ENCODE data around the gene FHIT. TPM values are rescaled to one million over a fixed set of nuclear protein-coding genes. Genes with fewer than 3 reads are reported as not detected.

Gene FHIT
- total RNA-seq, 1 donor from 2014 or later, result 16.1 TPM

GRCh38 chr3:60125686-60126085, 1125.6 kb downstream of the FHIT start:
- peaks cover 8% of the 10 kb centered on the region for H3K9me3 Mint-ChIP-seq (ENCODE audit: low read depth)
- TF ChIP-seq CTCF (IDR thresholded peaks at IDR 0.05; ENCODE audit: unreplicated experiment), result no peak
- H3K27me3 Mint-ChIP-seq, result no peaks in the 10 kb centered on the region
- H3K36me3 Mint-ChIP-seq (ENCODE audit: insufficient read depth), result no peaks in the 10 kb centered on the region
- H3K4me3 Mint-ChIP-seq (ENCODE audit: low read depth), result no peak overlapping the region
- DNase-seq (ENCODE audit: low spot score, unreplicated experiment), result no peak
- H3K4me1 Mint-ChIP-seq (ENCODE audit: low read depth), result peaks cover 10% of the 10 kb centered on the region
- H3K27ac Mint-ChIP-seq, result no peak overlapping the region

- Mint-ChIP-seq H3K27ac (no peak overlapping the region), H3K36me3 (ENCODE audit: insufficient read depth) (no peaks in the 10 kb centered on the region), H3K4me1 (ENCODE audit: low read depth) (peaks cover 11% of the 10 kb centered on the region), H3K4me3 (ENCODE audit: low read depth) (no peak overlapping the region), H3K9me3 (ENCODE audit: low read depth) (peaks cover 2% of the 10 kb centered on the region), H3K27me3 (no peaks in the 10 kb centered on the region)
- TF ChIP-seq CTCF (IDR thresholded peaks at IDR 0.05; ENCODE audit: unreplicated experiment), result no peak
- no peak for DNase-seq (ENCODE audit: low spot score, unreplicated experiment)
Measured at GRCh38 chr3:60120245-60120644, 1131.0 kb downstream of the FHIT start.

- Mint-ChIP-seq H3K9me3 (ENCODE audit: low read depth) (no peaks in the 10 kb centered on the region), H3K4me1 (ENCODE audit: low read depth) (no peaks in the 10 kb centered on the region), H3K36me3 (ENCODE audit: insufficient read depth) (no peaks in the 10 kb centered on the region), H3K4me3 (ENCODE audit: low read depth) (no peak overlapping the region), H3K27ac (no peak overlapping the region), H3K27me3 (no peaks in the 10 kb centered on the region)
- TF ChIP-seq CTCF (IDR thresholded peaks at IDR 0.05; ENCODE audit: unreplicated experiment), result no peak
- DNase-seq (ENCODE audit: low spot score, unreplicated experiment), result no peak
Measured at GRCh38 chr3:60114191-60114590, 1137.1 kb downstream of the FHIT start.

GRCh38 chr3:60107275-60107674, 1144.0 kb downstream of the FHIT start:
- Mint-ChIP-seq H3K27ac (no peak overlapping the region), H3K4me3 (ENCODE audit: low read depth) (no peak overlapping the region), H3K36me3 (ENCODE audit: insufficient read depth) (no peaks in the 10 kb centered on the region), H3K4me1 (ENCODE audit: low read depth) (peaks cover 16% of the 10 kb centered on the region), H3K27me3 (no peaks in the 10 kb centered on the region), H3K9me3 (ENCODE audit: low read depth) (no peaks in the 10 kb centered on the region)
- no peak for TF ChIP-seq CTCF (IDR thresholded peaks at IDR 0.05; ENCODE audit: unreplicated experiment)
- no peak for DNase-seq (ENCODE audit: low spot score, unreplicated experiment)

- H3K4me1 Mint-ChIP-seq (ENCODE audit: low read depth), result peaks cover 29% of the 10 kb centered on the region
- TF ChIP-seq CTCF (IDR thresholded peaks at IDR 0.05; ENCODE audit: unreplicated experiment), result no peak
- no peak overlapping the region for H3K27ac Mint-ChIP-seq
- no peaks in the 10 kb centered on the region for H3K36me3 Mint-ChIP-seq (ENCODE audit: insufficient read depth)
- DNase-seq (ENCODE audit: low spot score, unreplicated experiment), result no peak
- no peak overlapping the region for H3K4me3 Mint-ChIP-seq (ENCODE audit: low read depth)
- no peaks in the 10 kb centered on the region for H3K27me3 Mint-ChIP-seq
- H3K9me3 Mint-ChIP-seq (ENCODE audit: low read depth), result no peaks in the 10 kb centered on the region
Measured at GRCh38 chr3:60102154-60102553, 1149.1 kb downstream of the FHIT start.
